WTC11 (cell line): ENCODE data around the gene TELO2. TPM values are rescaled to one million over a fixed set of nuclear protein-coding genes. Genes with fewer than 3 reads are reported as not detected.

Experiments used
- ATAC-seq: fragments of 200-7000 bp; cut with Tn5 transposase; 2 replicates; pipeline ENCODE4 v1.10.0; 2021; ENCODE audit warnings: mild to moderate bottlenecking, moderate library complexity
- CTCF ChIA-PET: fragments of 300-600 bp; sonication (Branson Sonifier 250); formaldehyde crosslinking; loops from one replicate; lab custom pipeline; 2021; ENCODE audit warnings: antibody characterized with exemption; lab: Charles Lee
- POLR2A ChIA-PET: fragments of 350-600 bp; sonication (Branson Sonifier 250); formaldehyde crosslinking; loops from one replicate; lab custom pipeline; 2021; ENCODE audit warnings: antibody characterized with exemption; lab: Charles Lee
- DNase-seq: peaks from one replicate; pipeline ENCODE4 v3.0.0; 2021; ENCODE audit warnings: low spot score
- H3K27ac Mint-ChIP-seq: 2 replicates; pipeline ENCODE4 v1.8.0; 2021; ENCODE audit warnings: mixed read lengths
- H3K27me3 Mint-ChIP-seq: 2 replicates; pipeline ENCODE4 v1.8.0; 2021; ENCODE audit warnings: low read depth, mild to moderate bottlenecking, moderate library complexity, mixed read lengths
- H3K36me3 Mint-ChIP-seq: 2 replicates; pipeline ENCODE4 v1.8.0; 2021; ENCODE audit warnings: mixed read lengths
- H3K4me1 Mint-ChIP-seq: 2 replicates; pipeline ENCODE4 v1.8.0; 2022; ENCODE audit warnings: mixed read lengths
- H3K4me3 Mint-ChIP-seq: 2 replicates; pipeline ENCODE4 v1.8.0; 2021; ENCODE audit warnings: mild to moderate bottlenecking, moderate library complexity, mixed read lengths
- H3K9me3 Mint-ChIP-seq: 2 replicates; pipeline ENCODE4 v1.8.0; 2021; ENCODE audit warnings: mixed read lengths
- CDX4 ChIP-seq: fragments of 250-450 bp; sonication (Bioruptor Pico); IDR thresholded peaks from 2 replicates; pipeline ENCODE4 v1.9.0; 2021; ENCODE audit warnings: moderate library complexity, mild to moderate bottlenecking, inconsistent platforms, borderline replicate concordance
- CREM ChIP-seq: sonication (generic); formaldehyde crosslinking; IDR thresholded peaks from 2 replicates; pipeline ENCODE4 v1.8.1; 2022; ENCODE audit warnings: mild to moderate bottlenecking, missing genetic modification reagents, moderate library complexity
- EMX1 ChIP-seq: fragments of 250-450 bp; sonication (Bioruptor Pico); IDR thresholded peaks from 2 replicates; pipeline ENCODE4 v1.8.0; 2021; ENCODE audit warnings: mild to moderate bottlenecking
- FOXK1 ChIP-seq: sonication (generic); formaldehyde crosslinking; IDR thresholded peaks from 2 replicates; pipeline ENCODE4 v1.8.0; 2022; ENCODE audit warnings: mild to moderate bottlenecking, moderate library complexity, missing genetic modification reagents
- GRHL2 ChIP-seq: fragments of 250-450 bp; sonication (Bioruptor Pico); IDR thresholded peaks from 2 replicates; pipeline ENCODE4 v1.8.0; 2022; ENCODE audit warnings: mild to moderate bottlenecking, moderate library complexity; ENCODE audit not compliant: insufficient replicate concordance, severe bottlenecking
- JAZF1 ChIP-seq: fragments of 250-450 bp; sonication (Bioruptor Pico); IDR thresholded peaks from 2 replicates; pipeline ENCODE4 v1.9.0; 2021; ENCODE audit warnings: moderate library complexity, mild to moderate bottlenecking, inconsistent platforms
- NFE2L1 ChIP-seq: sonication (generic); formaldehyde crosslinking; IDR thresholded peaks from 2 replicates; pipeline ENCODE4 v1.8.1; 2023; ENCODE audit warnings: missing genetic modification reagents
- OVOL2 ChIP-seq: fragments of 250-450 bp; sonication (Bioruptor Pico); IDR thresholded peaks from 2 replicates; pipeline ENCODE4 v1.9.0; 2021; ENCODE audit warnings: mild to moderate bottlenecking, borderline replicate concordance
- PREB ChIP-seq: sonication (generic); formaldehyde crosslinking; IDR thresholded peaks from 2 replicates; pipeline ENCODE4 v1.8.1; 2022; ENCODE audit warnings: mild to moderate bottlenecking, missing genetic modification reagents, moderate library complexity, borderline replicate concordance
- PRRX2 ChIP-seq: fragments of 250-450 bp; sonication (Bioruptor Pico); IDR thresholded peaks from 2 replicates; pipeline ENCODE4 v1.8.0; 2021; ENCODE audit warnings: mild to moderate bottlenecking
- SMAD3 ChIP-seq: sonication (generic); formaldehyde crosslinking; IDR thresholded peaks from 2 replicates; pipeline ENCODE4 v1.8.0; 2022; ENCODE audit warnings: missing genetic modification reagents, mild to moderate bottlenecking, borderline replicate concordance
- TEAD1 ChIP-seq: sonication (generic); formaldehyde crosslinking; IDR thresholded peaks from 2 replicates; pipeline ENCODE4 v1.8.0; 2022; ENCODE audit warnings: mild to moderate bottlenecking, missing genetic modification reagents
- TP53 ChIP-seq: sonication (generic); formaldehyde crosslinking; IDR thresholded peaks from 2 replicates; pipeline ENCODE4 v1.8.1; 2023; ENCODE audit warnings: mild to moderate bottlenecking, missing genetic modification reagents
- USF2 ChIP-seq: sonication (generic); formaldehyde crosslinking; IDR thresholded peaks from 2 replicates; pipeline ENCODE4 v1.8.1; 2023; ENCODE audit warnings: mild to moderate bottlenecking, missing genetic modification reagents, moderate library complexity
- ZMAT4 ChIP-seq: fragments of 250-450 bp; sonication (Bioruptor Pico); IDR thresholded peaks from 2 replicates; pipeline ENCODE4 v1.9.0; 2021; ENCODE audit warnings: mild to moderate bottlenecking
- ZNF121 ChIP-seq: sonication (generic); formaldehyde crosslinking; IDR thresholded peaks from 2 replicates; pipeline ENCODE4 v1.8.0; 2023; ENCODE audit warnings: missing genetic modification reagents
- ZNF396 ChIP-seq: fragments of 250-450 bp; sonication (Bioruptor Pico); IDR thresholded peaks from 2 replicates; pipeline ENCODE4 v1.8.0; 2021; ENCODE audit warnings: mild to moderate bottlenecking, moderate library complexity, borderline replicate concordance
- ZNF423 ChIP-seq: fragments of 250-450 bp; sonication (Bioruptor Pico); IDR thresholded peaks from 2 replicates; pipeline ENCODE4 v2.1.2; 2022; ENCODE audit warnings: mild to moderate bottlenecking, moderate library complexity
- total RNA-seq: library from RNA; stranded (reverse); gene quantifications from 3 replicates; pipeline ENCODE4 v1.2.3, GENCODE V29; 2021
- TF ChIP-seq, protein P1 (sequence below): sonication (generic); formaldehyde crosslinking; IDR thresholded peaks from 2 replicates; pipeline ENCODE4 v1.8.0; 2022; ENCODE audit warnings: mild to moderate bottlenecking, missing genetic modification reagents
- TF ChIP-seq, protein P2 (sequence below): fragments of 250-450 bp; sonication (Bioruptor Pico); IDR thresholded peaks from 2 replicates; pipeline ENCODE4 v2.1.2; 2022; ENCODE audit warnings: mild to moderate bottlenecking, moderate library complexity

Gene TELO2
- total RNA-seq, 1 experiment from 2014 or later = 86.7 TPM

DNA sequence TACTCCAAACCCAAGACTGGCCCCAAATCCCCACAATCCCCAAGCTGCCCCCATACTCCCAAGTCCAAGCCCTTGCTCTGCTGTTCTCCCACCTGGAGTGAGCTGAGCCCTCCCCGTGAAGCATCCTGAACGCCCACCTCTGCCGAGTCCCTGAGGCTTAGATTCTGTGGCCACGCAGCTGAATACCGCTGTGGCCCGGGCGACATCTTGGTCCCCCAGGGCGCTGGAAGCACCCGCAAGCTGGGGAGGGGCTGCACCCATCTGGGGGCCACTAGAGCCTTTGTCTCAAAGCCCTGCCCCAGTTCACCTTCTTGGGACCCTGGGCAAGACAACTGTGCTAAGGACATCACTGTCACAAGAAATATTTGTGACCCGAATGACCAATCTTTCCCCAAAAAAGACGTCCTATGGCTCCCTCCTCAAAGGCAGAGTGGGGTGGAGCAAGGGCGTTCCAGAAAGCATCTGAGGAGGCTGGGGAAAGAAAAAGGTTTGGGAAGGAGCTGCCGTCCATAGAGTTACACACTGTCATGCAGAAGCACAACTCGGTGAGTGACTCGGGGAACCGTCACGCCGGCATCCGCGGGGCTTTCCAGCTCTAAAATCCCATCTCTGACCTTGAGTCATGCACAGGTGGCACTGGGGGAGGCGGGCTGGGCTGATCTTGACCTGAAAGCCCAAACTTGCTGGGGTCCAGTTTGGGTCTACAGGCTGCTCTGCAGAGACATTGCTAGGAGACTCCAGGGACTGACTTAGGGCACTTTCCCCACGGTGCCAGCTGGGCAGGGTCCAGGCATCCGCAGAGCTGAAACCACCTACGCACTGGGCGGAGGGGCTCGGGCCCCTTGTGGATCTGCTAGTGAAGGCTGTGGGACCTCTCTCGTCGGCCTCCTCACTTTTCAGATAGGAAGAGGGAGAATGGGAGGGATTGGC, 11.0 kb upstream of the TELO2 start:
- ChIA-PET CTCF (no interaction called here), POLR2A (no interaction called here)
- ATAC-seq (no peak), DNase-seq (no peak)
- Mint-ChIP-seq H3K27me3 (peaks cover 24% of the 10 kb centered on the region), H3K36me3 (no peaks in the 10 kb centered on the region), H3K4me1 (no peaks in the 10 kb centered on the region), H3K27ac (no peak overlapping the region), H3K9me3 (peaks cover 11% of the 10 kb centered on the region), H3K4me3 (no peak overlapping the region)
- TF ChIP-seq ZMAT4 (CRISPR knock-in tag) = no peak
- TF ChIP-seq NFE2L1 (CRISPR knock-in tag) = no peak
- TF ChIP-seq SMAD3 (CRISPR knock-in tag) = no peak
- TF ChIP-seq TEAD1 (CRISPR knock-in tag) = no peak
- no peak for TF ChIP-seq PRRX2 (CRISPR knock-in tag)
- TF ChIP-seq, protein P1, sequence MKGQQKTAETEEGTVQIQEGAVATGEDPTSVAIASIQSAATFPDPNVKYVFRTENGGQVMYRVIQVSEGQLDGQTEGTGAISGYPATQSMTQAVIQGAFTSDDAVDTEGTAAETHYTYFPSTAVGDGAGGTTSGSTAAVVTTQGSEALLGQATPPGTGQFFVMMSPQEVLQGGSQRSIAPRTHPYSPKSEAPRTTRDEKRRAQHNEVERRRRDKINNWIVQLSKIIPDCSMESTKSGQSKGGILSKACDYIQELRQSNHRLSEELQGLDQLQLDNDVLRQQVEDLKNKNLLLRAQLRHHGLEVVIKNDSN (CRISPR knock-in tag) = no peak
- no peak for TF ChIP-seq OVOL2 (CRISPR knock-in tag)
- no peak for TF ChIP-seq FOXK1 (CRISPR knock-in tag)
- no peak for TF ChIP-seq USF2 (CRISPR knock-in tag)
- no peak for TF ChIP-seq CREM (CRISPR knock-in tag)
- TF ChIP-seq EMX1 = no peak
- no peak for TF ChIP-seq TP53
- TF ChIP-seq PREB = no peak

GRCh38 chr16:1485847-1486496, 7.2 kb upstream of the TELO2 start:
- ATAC-seq (no peak), DNase-seq (no peak)
- Mint-ChIP-seq H3K4me1 (no peaks in the 10 kb centered on the region), H3K9me3 (no peaks in the 10 kb centered on the region), H3K36me3 (no peaks in the 10 kb centered on the region), H3K4me3 (no peak overlapping the region), H3K27ac (no peak overlapping the region), H3K27me3 (peaks cover 19% of the 10 kb centered on the region)
- ChIA-PET CTCF (no interaction called here), POLR2A (no interaction called here)
- no peak for TF ChIP-seq ZNF423 (CRISPR knock-in tag)
- TF ChIP-seq GRHL2 (CRISPR knock-in tag) = no peak
- TF ChIP-seq ZNF396 (CRISPR knock-in tag) = no peak
- TF ChIP-seq, protein P2, sequence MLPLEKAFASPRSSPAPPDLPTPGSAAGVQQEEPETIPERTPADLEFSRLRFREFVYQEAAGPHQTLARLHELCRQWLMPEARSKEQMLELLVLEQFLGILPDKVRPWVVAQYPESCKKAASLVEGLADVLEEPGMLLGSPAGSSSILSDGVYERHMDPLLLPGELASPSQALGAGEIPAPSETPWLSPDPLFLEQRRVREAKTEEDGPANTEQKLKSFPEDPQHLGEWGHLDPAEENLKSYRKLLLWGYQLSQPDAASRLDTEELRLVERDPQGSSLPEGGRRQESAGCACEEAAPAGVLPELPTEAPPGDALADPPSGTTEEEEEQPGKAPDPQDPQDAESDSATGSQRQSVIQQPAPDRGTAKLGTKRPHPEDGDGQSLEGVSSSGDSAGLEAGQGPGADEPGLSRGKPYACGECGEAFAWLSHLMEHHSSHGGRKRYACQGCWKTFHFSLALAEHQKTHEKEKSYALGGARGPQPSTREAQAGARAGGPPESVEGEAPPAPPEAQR (CRISPR knock-in tag) = no peak
- TF ChIP-seq CDX4 (CRISPR knock-in tag) = no peak
- no peak for TF ChIP-seq ZNF121 (CRISPR knock-in tag)
- no peak for TF ChIP-seq JAZF1 (CRISPR knock-in tag)
- TF ChIP-seq TP53 = no peak
- no peak for TF ChIP-seq PRRX2 (CRISPR knock-in tag)
- TF ChIP-seq, protein P1 (CRISPR knock-in tag) = no peak
